Nephron (organoid): ENCODE measurements around the gene UBL3.

Experiments
- H3K27ac Mint-ChIP-seq, 3 experiments: 2 replicates each; pipeline ENCODE4 v1.8.0; 2020; ENCODE audit warnings: mixed read lengths in 3 of 3, mild to moderate bottlenecking in 2 of 3, moderate library complexity in 1 of 3
- H3K27me3 Mint-ChIP-seq: 2 replicates; pipeline ENCODE4 v1.8.0; 2021; ENCODE audit warnings: low read depth, mild to moderate bottlenecking, moderate library complexity, mixed read lengths
- H3K36me3 Mint-ChIP-seq: 2 replicates; pipeline ENCODE4 v1.8.0; 2020; ENCODE audit warnings: low read depth, mixed read lengths
- H3K4me1 Mint-ChIP-seq: 2 replicates; pipeline ENCODE4 v1.8.0; 2020; ENCODE audit warnings: mixed read lengths
- H3K4me3 Mint-ChIP-seq, 3 experiments: 2 replicates each; pipeline ENCODE4 v1.8.0; 2020; ENCODE audit warnings: mild to moderate bottlenecking in 3 of 3, mixed read lengths in 3 of 3, moderate library complexity in 2 of 3
- H3K9me3 Mint-ChIP-seq: 2 replicates; pipeline ENCODE4 v1.8.0; 2020; ENCODE audit warnings: mixed read lengths
- TF ChIP-seq, protein P1 (sequence below), 3 experiments: fragments of 200-600 bp; sonication (generic); IDR thresholded peaks; one replicate each; pipeline ENCODE4 v1.5.0; 2021; ENCODE audit warnings: antibody characterized with exemption in 3 of 3; ENCODE audit not compliant: unreplicated experiment in 3 of 3

UBL3 gene

DNA sequence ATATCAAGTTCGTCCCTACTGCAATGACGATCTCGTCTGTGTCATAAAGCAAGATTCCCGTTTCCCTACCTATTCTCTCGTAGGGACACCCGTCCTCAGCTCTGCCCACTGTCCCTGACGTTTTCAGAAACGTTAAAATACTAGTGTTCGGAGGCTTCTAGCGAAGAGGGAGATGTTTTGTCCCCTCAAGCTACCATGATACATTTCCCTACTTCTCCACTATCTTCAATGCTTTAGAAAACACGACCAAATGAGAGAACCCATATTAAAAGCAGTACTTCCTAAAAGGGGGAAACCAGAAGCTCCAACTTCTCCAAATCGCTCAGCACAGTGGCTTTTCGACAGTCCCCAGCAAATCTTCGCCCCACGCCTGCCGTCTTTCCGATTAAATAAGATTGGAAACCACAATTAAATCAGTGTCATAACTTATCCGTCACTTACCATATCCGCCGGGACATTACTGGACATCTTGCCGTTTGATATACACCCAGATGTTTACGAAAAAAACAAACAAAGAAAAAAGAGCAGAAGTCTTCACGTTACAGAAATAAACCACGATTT is 1.3 kb downstream of the UBL3 start:
- Mint-ChIP-seq H3K36me3 (no peaks in the 10 kb centered on the region), H3K9me3 (no peaks in the 10 kb centered on the region), H3K4me3 (peak overlapping the region; percentile 95 to 96 (median 95)), H3K4me1 (peaks cover 30% of the 10 kb centered on the region), H3K27me3 (no peaks in the 10 kb centered on the region), H3K27ac (peak overlapping the region; percentile 81 to 100 (median 85))
- TF ChIP-seq, protein P1, sequence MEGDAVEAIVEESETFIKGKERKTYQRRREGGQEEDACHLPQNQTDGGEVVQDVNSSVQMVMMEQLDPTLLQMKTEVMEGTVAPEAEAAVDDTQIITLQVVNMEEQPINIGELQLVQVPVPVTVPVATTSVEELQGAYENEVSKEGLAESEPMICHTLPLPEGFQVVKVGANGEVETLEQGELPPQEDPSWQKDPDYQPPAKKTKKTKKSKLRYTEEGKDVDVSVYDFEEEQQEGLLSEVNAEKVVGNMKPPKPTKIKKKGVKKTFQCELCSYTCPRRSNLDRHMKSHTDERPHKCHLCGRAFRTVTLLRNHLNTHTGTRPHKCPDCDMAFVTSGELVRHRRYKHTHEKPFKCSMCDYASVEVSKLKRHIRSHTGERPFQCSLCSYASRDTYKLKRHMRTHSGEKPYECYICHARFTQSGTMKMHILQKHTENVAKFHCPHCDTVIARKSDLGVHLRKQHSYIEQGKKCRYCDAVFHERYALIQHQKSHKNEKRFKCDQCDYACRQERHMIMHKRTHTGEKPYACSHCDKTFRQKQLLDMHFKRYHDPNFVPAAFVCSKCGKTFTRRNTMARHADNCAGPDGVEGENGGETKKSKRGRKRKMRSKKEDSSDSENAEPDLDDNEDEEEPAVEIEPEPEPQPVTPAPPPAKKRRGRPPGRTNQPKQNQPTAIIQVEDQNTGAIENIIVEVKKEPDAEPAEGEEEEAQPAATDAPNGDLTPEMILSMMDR (IDR thresholded peaks at IDR 0.05; ENCODE audit: unreplicated experiment in 3 of 3): no peak

DNA sequence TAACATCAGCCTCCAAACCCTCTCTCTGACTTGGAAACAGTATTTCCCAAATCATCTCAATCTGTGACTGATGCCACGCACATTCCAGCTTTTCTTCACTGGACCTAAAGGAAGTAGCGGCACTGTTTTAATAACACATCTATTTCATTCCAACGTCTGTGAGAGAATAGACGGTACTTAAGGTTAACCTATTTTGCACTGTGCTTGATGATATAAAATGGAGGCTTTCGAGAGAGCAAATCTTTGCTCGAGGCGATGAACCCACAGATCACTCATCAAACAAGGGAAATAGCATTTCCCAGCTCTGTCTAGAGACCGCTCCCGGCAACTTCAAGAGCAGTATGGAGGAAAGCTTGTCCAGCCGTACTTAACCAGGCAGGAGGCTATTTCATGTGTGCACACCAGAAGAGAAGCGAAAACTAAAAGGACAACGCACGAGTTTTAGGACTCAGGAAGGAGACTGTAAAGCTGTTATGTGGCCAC is 2.9 kb downstream of the UBL3 start:
- Mint-ChIP-seq H3K4me1 (peaks cover 30% of the 10 kb centered on the region), H3K36me3 (no peaks in the 10 kb centered on the region), H3K27ac (peak overlapping the region; percentile 82 to 86 (median 85)), H3K4me3 (peak overlapping the region; percentile 85 to 93 (median 89)), H3K27me3 (no peaks in the 10 kb centered on the region), H3K9me3 (no peaks in the 10 kb centered on the region)
- TF ChIP-seq, protein P1 (IDR thresholded peaks at IDR 0.05; ENCODE audit: unreplicated experiment in 3 of 3): no peak

DNA sequence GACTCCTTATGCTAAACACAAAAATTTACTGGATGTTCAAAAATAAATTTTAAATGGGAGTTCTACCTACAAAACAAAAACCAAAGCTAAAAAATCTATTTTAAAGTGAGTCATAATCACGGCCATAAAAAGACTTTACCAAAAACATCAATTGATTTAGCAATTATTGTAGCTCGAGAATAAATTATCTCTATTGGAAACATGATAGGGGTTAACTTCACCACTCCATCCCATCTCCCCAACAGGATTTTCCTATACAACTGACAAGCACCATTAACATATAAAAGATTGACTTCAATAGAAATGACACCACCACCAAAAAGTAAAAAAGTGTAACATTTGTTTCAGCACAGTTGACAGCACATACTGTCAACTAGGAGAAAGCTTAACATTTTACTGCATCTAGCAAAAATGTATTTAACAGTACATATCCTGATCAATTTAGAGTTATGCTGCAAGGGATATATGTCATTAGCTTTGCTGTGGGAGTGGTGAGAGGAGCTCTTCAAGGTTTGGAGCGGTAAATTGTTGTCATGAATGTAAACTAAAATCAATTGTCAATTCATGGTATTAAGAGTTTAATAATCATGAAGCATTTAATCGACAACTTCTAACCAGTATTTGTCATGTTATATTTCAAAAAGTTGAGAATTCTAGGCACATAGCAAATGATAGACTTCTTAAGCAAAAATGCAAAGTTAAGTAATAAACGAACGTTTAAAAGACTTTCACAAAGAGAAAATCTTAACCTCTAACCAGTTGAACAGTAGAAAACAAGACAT is 3.8 kb downstream of the UBL3 start:
- Mint-ChIP-seq H3K27ac (peak overlapping the region in 1 of 3 experiments; percentile 82), H3K4me3 (peak overlapping the region; percentile 85 to 93 (median 89)), H3K4me1 (peaks cover 34% of the 10 kb centered on the region), H3K36me3 (no peaks in the 10 kb centered on the region), H3K27me3 (no peaks in the 10 kb centered on the region), H3K9me3 (no peaks in the 10 kb centered on the region)
- TF ChIP-seq, protein P1 (IDR thresholded peaks at IDR 0.05; ENCODE audit: unreplicated experiment in 3 of 3): no peak

DNA sequence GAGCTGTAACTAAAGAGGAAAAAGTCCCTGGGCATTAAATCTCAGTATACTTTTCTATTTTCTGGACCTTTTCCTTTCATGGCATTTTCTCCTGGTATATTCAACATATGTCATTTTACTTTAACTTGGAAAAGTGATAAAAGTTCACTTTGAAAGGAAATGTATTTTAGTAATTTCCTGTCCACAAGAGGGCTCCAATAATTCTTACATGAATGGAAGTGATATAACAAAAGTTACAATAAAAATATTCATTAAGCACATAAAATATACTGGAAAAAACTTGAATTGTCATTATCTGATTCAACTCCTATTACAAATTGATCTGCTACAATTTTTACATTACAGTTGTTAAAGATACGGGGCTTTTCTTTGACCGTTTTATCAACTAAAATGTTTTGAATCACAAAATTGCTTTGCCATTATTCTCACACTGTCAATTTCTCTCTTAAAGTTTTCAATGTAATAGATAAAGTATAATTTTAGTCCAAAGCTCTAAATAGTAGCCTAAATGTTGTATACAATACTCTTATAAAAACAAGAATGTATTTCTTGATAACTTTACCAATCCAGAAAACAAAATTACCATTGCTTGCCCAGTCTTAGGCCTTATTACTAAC is 4.9 kb downstream of the UBL3 start:
- Mint-ChIP-seq H3K4me1 (peaks cover 40% of the 10 kb centered on the region), H3K9me3 (no peaks in the 10 kb centered on the region), H3K36me3 (no peaks in the 10 kb centered on the region), H3K27me3 (no peaks in the 10 kb centered on the region), H3K4me3 (peak overlapping the region; percentile 20 to 65 (median 50)), H3K27ac (no peak overlapping the region)
- TF ChIP-seq, protein P1 (IDR thresholded peaks at IDR 0.05; ENCODE audit: unreplicated experiment in 3 of 3): peak; percentile 22 to 56 (median 36)

DNA sequence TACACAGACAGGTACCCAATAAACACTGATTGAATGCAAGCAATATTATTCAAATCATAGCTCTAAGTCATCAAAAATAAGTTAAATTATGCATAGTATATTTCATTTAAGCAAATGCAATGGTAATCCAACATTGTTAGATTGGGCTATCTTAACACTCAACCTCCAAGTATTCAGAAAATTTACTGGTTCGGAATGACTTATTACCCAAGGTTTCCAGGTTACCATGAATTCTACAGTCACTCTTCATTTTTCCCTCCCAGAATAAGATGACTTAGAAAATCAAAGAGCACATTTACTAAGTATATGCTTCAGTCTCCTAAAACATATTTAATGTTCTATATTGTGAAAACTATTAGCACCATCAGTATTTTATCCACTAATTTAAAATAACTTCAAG is 6.0 kb downstream of the UBL3 start:
- TF ChIP-seq, protein P1 (IDR thresholded peaks at IDR 0.05; ENCODE audit: unreplicated experiment in 3 of 3): no peak
- Mint-ChIP-seq H3K9me3 (no peaks in the 10 kb centered on the region), H3K27ac (no peak overlapping the region), H3K4me1 (peaks cover 41% of the 10 kb centered on the region), H3K27me3 (no peaks in the 10 kb centered on the region), H3K36me3 (no peaks in the 10 kb centered on the region), H3K4me3 (no peak overlapping the region)
